ENCODE data around the gene MRAP2.

DNA sequence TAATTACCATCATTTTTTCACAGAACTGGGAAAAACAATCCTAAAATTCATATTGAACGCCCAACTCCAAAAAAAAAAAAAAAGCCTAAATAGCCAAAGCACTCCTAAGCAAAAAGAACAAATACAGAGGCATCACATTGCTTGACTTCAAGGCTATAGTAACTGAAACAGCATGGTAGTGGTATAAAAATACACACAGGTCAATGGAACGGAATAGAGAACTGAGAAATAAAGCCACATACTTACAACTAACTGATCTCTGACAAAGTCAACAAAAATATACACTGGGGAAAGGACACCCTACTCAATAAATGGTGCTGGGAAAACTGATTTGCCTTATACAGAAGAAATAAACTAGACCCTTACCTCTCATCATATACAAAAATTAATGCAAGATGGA is 89.6 kb downstream of the MRAP2 start:
- TF ChIP-seq, protein P1, sequence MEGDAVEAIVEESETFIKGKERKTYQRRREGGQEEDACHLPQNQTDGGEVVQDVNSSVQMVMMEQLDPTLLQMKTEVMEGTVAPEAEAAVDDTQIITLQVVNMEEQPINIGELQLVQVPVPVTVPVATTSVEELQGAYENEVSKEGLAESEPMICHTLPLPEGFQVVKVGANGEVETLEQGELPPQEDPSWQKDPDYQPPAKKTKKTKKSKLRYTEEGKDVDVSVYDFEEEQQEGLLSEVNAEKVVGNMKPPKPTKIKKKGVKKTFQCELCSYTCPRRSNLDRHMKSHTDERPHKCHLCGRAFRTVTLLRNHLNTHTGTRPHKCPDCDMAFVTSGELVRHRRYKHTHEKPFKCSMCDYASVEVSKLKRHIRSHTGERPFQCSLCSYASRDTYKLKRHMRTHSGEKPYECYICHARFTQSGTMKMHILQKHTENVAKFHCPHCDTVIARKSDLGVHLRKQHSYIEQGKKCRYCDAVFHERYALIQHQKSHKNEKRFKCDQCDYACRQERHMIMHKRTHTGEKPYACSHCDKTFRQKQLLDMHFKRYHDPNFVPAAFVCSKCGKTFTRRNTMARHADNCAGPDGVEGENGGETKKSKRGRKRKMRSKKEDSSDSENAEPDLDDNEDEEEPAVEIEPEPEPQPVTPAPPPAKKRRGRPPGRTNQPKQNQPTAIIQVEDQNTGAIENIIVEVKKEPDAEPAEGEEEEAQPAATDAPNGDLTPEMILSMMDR (conservative IDR thresholded peaks at IDR 0.05; ENCODE audit: low read length) = no peak
- no peak for TF ChIP-seq EZH2phosphoT487 (IDR thresholded peaks at IDR 0.05; ENCODE audit: borderline replicate concordance, low read depth, low read length)

Measured in OCI-LY7 (cell line).